GM12892 (cell line): ENCODE measurements around the gene COA6.

ENCODE experiments used
- DNase-seq: peaks from one replicate; pipeline ENCODE4 v3.0.0; 2011; ENCODE audit not compliant: insufficient read length
- FAIRE-seq: peaks from 2 replicates; lab custom pipeline; 2011; peaks lifted over from hg19 to GRCh38; lab: Jason Lieb, UNC
- POLR2A ChIP-seq: IDR thresholded peaks from 2 replicates; pipeline ENCODE4 v1.6.1; 2011; ENCODE audit warnings: low read depth, low read length, control low read depth
- POLR2AphosphoS5 ChIP-seq: IDR thresholded peaks from 2 replicates; pipeline ENCODE4 v1.6.1; 2011; ENCODE audit warnings: low read depth, low read length, control low read depth
- TAF1 ChIP-seq: IDR thresholded peaks from 2 replicates; pipeline ENCODE4 v1.6.1; 2011; ENCODE audit warnings: low read depth, mild to moderate bottlenecking, control low read depth, low read length, borderline replicate concordance

Gene COA6

GRCh38 chr1:234427950-234428646 lies 54.8 kb downstream of the COA6 start:
- DNase-seq (no peak), FAIRE-seq (no peak)
- TF ChIP-seq TAF1 (no peak), POLR2AphosphoS5 (no peak), POLR2A (no peak)

GRCh38 chr1:234429434-234429806 lies 56.2 kb downstream of the COA6 start:
- FAIRE-seq (no peak), DNase-seq (no peak)
- no peak for TF ChIP-seq POLR2AphosphoS5
- TF ChIP-seq POLR2A, result no peak
- TF ChIP-seq TAF1, result no peak

GRCh38 chr1:234430691-234431090 lies 57.4 kb downstream of the COA6 start:
- no peak for TF ChIP-seq TAF1
- TF ChIP-seq POLR2A, result no peak
- TF ChIP-seq POLR2AphosphoS5, result no peak
- DNase-seq (no peak), FAIRE-seq (no peak)

- no peak for TF ChIP-seq POLR2AphosphoS5
- TF ChIP-seq TAF1, result no peak
- TF ChIP-seq POLR2A, result no peak
- FAIRE-seq (no peak), DNase-seq (no peak)
Observed at GRCh38 chr1:234431255-234431654, 58.0 kb downstream of the COA6 start.

- no peak for DNase-seq
- TF ChIP-seq TAF1, result no peak
- TF ChIP-seq POLR2AphosphoS5, result no peak
- no peak for TF ChIP-seq POLR2A
- peak; percentile 82 for FAIRE-seq
Observed at GRCh38 chr1:234433563-234434285, 60.5 kb downstream of the COA6 start.
